ENCODE data around the gene DIAPH2.

GRCh38 chrX:97551821-97552220 lies 867.2 kb downstream of the DIAPH2 start:
- no peak for TF ChIP-seq CTCF (IDR thresholded peaks at IDR 0.05)
- no peak for TF ChIP-seq POLR2A (IDR thresholded peaks at IDR 0.05)
- TF ChIP-seq POLR2AphosphoS5 (IDR thresholded peaks at IDR 0.05) = no peak
- TF ChIP-seq EP300 (IDR thresholded peaks at IDR 0.05; ENCODE audit: low read depth) = no peak
